ENCODE measurements around the gene TYW1B. TPM values are rescaled to one million over a fixed set of nuclear protein-coding genes. Genes with fewer than 3 reads are reported as not detected.
"Not testable (repeated sequence)": the region's sequence is repeated elsewhere in the genome, so short reads cannot be mapped to it uniquely, and the experiment has no call there.

The TYW1B gene
- total RNA-seq, 1 experiment from 2014 or later, result 5.5 TPM

DNA sequence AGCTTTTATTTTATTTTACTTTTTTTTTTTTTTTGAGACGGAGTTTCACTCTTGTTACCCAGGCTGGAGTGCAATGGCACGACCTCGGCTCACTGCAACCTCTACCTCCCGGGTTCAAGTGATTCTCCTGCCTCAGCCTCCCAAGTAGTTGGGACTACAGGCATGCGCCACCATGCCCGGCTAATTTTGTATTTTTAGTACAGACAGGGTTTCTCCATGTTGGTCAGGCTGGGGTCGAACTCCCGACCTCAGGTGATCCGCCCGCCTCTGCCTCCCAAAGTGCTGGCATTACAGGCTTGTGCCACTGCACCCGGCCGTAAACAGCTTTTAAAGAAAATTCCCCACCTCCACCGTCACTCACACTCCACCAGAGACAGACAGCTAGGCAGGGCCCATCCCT, 19.5 kb downstream of the TYW1B start:
- H3K27ac Mint-ChIP-seq; H4K5ac ChIP-seq (ENCODE audit: insufficient read length, low read depth, low read length); H3K4me1 ChIP-seq (ENCODE audit: insufficient read depth, low read length); H3K4me3 Mint-ChIP-seq; H4K20me1 ChIP-seq (ENCODE audit: control insufficient read depth, insufficient read depth, insufficient read length); H2BK12ac ChIP-seq (ENCODE audit: insufficient read length, low read depth, low read length); H2BK5ac ChIP-seq (ENCODE audit: insufficient read length, low read length); H3K56ac ChIP-seq (ENCODE audit: insufficient read length, low read depth, low read length); H3K4ac ChIP-seq (ENCODE audit: low read depth, low read length); H3K14ac ChIP-seq (ENCODE audit: insufficient read depth, low read length); H3K27me3 Mint-ChIP-seq (ENCODE audit: low read depth); H3K9me3 ChIP-seq (ENCODE audit: control insufficient read depth, low read depth, low read length); H3T11ph ChIP-seq (ENCODE audit: low read length); H3K79me2 ChIP-seq (ENCODE audit: insufficient read depth, low read length); H3K18ac ChIP-seq (ENCODE audit: insufficient read length, low read depth, low read length); H3K27ac ChIP-seq (ENCODE audit: insufficient read length, low read depth, low read length); H3K23me2 ChIP-seq (ENCODE audit: insufficient read length, low read depth, low read length, poor library complexity, severe bottlenecking); H2AFZ ChIP-seq (ENCODE audit: low read length); H2AK5ac ChIP-seq (ENCODE audit: insufficient read length, low read length); H3K9ac ChIP-seq (ENCODE audit: extremely low read depth, insufficient read length, low read length); H2BK20ac ChIP-seq (ENCODE audit: low read depth, low read length, poor library complexity, severe bottlenecking); DNase-seq; H4K91ac ChIP-seq (ENCODE audit: insufficient read length, low read depth, low read length); H3K9me3 Mint-ChIP-seq; H3K79me1 ChIP-seq (ENCODE audit: insufficient read depth, low read depth, low read length, poor library complexity, severe bottlenecking); H2BK120ac ChIP-seq (ENCODE audit: low read depth, low read length, poor library complexity, severe bottlenecking); H3K4me1 Mint-ChIP-seq; H3K4me2 ChIP-seq (ENCODE audit: insufficient read depth, insufficient read length, low read length); H3K27me3 ChIP-seq (ENCODE audit: insufficient read depth, low read length); H2BK15ac ChIP-seq (ENCODE audit: low read depth, low read length); H4K8ac ChIP-seq (replicated peaks; ENCODE audit: insufficient read length, low read depth, low read length); H3K23ac ChIP-seq (ENCODE audit: insufficient read length, low read depth, low read length): not testable (repeated sequence)
- H3K36me3 Mint-ChIP-seq (ENCODE audit: insufficient read depth in 1 of 3, low read depth in 3 of 3), result peaks cover 13 to 58% (median 32%) of the 10 kb centered on the region in 3 experiments; a peak in 6 of 7 replicates
- WGBS (ENCODE audit: extremely low coverage, insufficient read length, low lambda C conversion rate), result no CpG with 5 or more reads among the region's 13 CpGs

DNA sequence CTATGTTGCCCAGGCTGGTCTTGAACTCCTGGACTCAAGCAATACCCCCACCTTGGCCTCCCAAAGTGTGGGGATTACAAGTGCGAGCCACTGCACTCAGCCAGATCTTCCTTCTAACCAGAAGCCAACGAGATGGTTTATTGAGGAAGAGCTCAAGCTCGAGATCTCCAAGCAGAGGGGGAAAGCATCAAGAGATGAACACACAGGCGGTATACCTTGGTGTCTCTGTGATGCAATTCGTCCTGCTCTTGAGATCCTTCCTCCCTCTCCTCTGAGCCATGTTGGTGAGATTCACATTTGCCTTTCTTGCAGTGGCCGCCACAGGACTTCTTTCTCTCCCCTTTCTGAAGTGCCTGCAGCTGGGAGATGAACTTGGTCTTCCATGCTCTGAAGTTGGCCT, 21.1 kb downstream of the TYW1B start:
- not testable (repeated sequence) for H2BK15ac ChIP-seq (ENCODE audit: low read depth, low read length); H3K27me3 Mint-ChIP-seq (ENCODE audit: low read depth); H4K91ac ChIP-seq (ENCODE audit: insufficient read length, low read depth, low read length); H3K23ac ChIP-seq (ENCODE audit: insufficient read length, low read depth, low read length); H3K4ac ChIP-seq (ENCODE audit: low read depth, low read length); H3K9me3 ChIP-seq (ENCODE audit: control insufficient read depth, low read depth, low read length); H3K79me1 ChIP-seq (ENCODE audit: insufficient read depth, low read depth, low read length, poor library complexity, severe bottlenecking); H2BK120ac ChIP-seq (ENCODE audit: low read depth, low read length, poor library complexity, severe bottlenecking); H3K9ac ChIP-seq (ENCODE audit: extremely low read depth, insufficient read length, low read length); H2BK20ac ChIP-seq (ENCODE audit: low read depth, low read length, poor library complexity, severe bottlenecking); H3K18ac ChIP-seq (ENCODE audit: insufficient read length, low read depth, low read length); H3K23me2 ChIP-seq (ENCODE audit: insufficient read length, low read depth, low read length, poor library complexity, severe bottlenecking); H4K5ac ChIP-seq (ENCODE audit: insufficient read length, low read depth, low read length); H3K4me1 ChIP-seq (ENCODE audit: insufficient read depth, low read length); H2AFZ ChIP-seq (ENCODE audit: low read length); H3K56ac ChIP-seq (ENCODE audit: insufficient read length, low read depth, low read length); H2BK5ac ChIP-seq (ENCODE audit: insufficient read length, low read length); H3K4me1 Mint-ChIP-seq; H2AK5ac ChIP-seq (ENCODE audit: insufficient read length, low read length); H4K8ac ChIP-seq (replicated peaks; ENCODE audit: insufficient read length, low read depth, low read length); H3K9me3 Mint-ChIP-seq; H3K27ac ChIP-seq (ENCODE audit: insufficient read length, low read depth, low read length); H2BK12ac ChIP-seq (ENCODE audit: insufficient read length, low read depth, low read length); H4K20me1 ChIP-seq (ENCODE audit: control insufficient read depth, insufficient read depth, insufficient read length); H3K14ac ChIP-seq (ENCODE audit: insufficient read depth, low read length); DNase-seq; H3K27ac Mint-ChIP-seq; H3K4me3 Mint-ChIP-seq; H3T11ph ChIP-seq (ENCODE audit: low read length); H3K4me2 ChIP-seq (ENCODE audit: insufficient read depth, insufficient read length, low read length); H3K79me2 ChIP-seq (ENCODE audit: insufficient read depth, low read length); H3K27me3 ChIP-seq (ENCODE audit: insufficient read depth, low read length)
- no CpG with 5 or more reads among the region's 6 CpGs for WGBS (ENCODE audit: extremely low coverage, insufficient read length, low lambda C conversion rate)
- H3K36me3 Mint-ChIP-seq (ENCODE audit: insufficient read depth in 1 of 3, low read depth in 3 of 3), result peaks cover 13 to 48% (median 30%) of the 10 kb centered on the region in 3 experiments; a peak in 6 of 7 replicates

All from H9 (cell line).